SK-N-MC (cell line): Measurements from ENCODE around the gene ST7L.

Experiments used
- EZH2 ChIP-seq: fragments of 200-600 bp; sonication (generic); IDR thresholded peaks from one replicate; pipeline ENCODE4 v1.6.1; 2017; ENCODE audit warnings: antibody characterized with exemption
- POLR2AphosphoS5 ChIP-seq: IDR thresholded peaks from 2 replicates; pipeline ENCODE4 v1.6.1; 2012; ENCODE audit warnings: mild to moderate bottlenecking, low read depth, low read length, borderline replicate concordance

DNA sequence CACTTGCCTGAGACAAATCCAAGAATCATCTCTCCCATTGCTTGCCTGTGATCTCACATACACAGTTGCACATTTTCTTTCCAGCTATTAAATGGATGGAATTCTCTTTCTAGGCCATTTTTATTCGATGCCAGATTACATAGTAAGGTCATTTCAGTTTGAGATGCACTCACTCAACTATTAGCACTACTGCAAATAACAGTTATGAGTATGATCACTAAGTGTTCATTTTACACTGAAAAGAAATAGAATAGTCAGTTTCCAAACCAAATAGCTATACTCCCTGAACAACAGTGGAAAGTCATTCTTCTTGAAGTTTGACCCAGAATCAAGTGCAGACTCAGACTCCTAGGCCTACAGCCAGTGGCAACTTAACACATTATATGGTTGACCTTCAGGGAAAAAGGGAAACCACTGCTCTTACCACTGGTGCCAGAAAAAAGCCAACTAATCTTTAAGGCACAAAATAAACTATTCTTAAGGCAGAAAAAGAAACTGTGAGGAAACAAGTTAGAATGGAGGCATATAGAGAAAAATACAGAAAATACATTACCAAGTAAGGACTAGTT is 78.6 kb downstream of the ST7L start:
- TF ChIP-seq EZH2 (no peak), POLR2AphosphoS5 (no peak)
